Myometrial cell (primary cell): ENCODE data around the gene TMEM175. TPM values are rescaled to one million over a fixed set of nuclear protein-coding genes. Genes with fewer than 3 reads are reported as not detected.

ENCODE experiments used
- total RNA-seq: library from RNA; depleted of rRNA; stranded (reverse); fragments of >200 nt; gene quantifications from 2 replicates; pipeline ENCODE4 v1.2.3, GENCODE V29; 2015

The TMEM175 gene
- total RNA-seq, result 20.6 and 25.9 TPM in 2 replicates

GRCh38 chr4:931960-932712, at the start of gene TMEM175, which contains the start of gene GAK:
Gene TMEM175, plus strand, starts transcription at chr4:932460. Its CDS starts 15,280 bp downstream, at chr4:947740.
Gene GAK, minus strand, starts transcription at chr4:932316. Its CDS starts 129 bp downstream, at chr4:932187.

GRCh38 chr4:973431-974397, 41.5 kb downstream of the TMEM175 start, which contains the start of gene DGKQ:
Gene DGKQ, minus strand, starts transcription at chr4:973569. Its CDS starts 87 bp downstream, at chr4:973482.

GRCh38 chr4:986879-987623, 54.8 kb downstream of the TMEM175 start, which contains the start of gene IDUA:
Gene IDUA, plus strand, starts transcription at chr4:987044. Its CDS starts 41 bp downstream, at chr4:987085.

GRCh38 chr4:993111-994029, 61.1 kb downstream of the TMEM175 start, which contains the start of gene SLC26A1:
Gene SLC26A1, minus strand, starts transcription at chr4:993404. Its CDS starts 1,701 bp downstream, at chr4:991703.

Other genes with a start within 250 kb of the TMEM175 start
- 0.29 and 1.9 TPM in 2 replicates for gene SLC49A3, start 243.3 kb upstream of the TMEM175 start, total RNA-seq
- gene PCGF3, start 226.6 kb upstream of the TMEM175 start, total RNA-seq, result 34.6 and 50.2 TPM in 2 replicates
- gene CPLX1, start 106.3 kb upstream of the TMEM175 start, total RNA-seq, result 0.86 TPM in 1 of 2 replicates, not detected in the other
- 75.2 and 76.4 TPM in 2 replicates for gene GAK, start 144 bp upstream of the TMEM175 start, total RNA-seq
- gene DGKQ, start 41.1 kb downstream of the TMEM175 start, total RNA-seq, result 10.5 and 12.4 TPM in 2 replicates
- gene IDUA, start 54.6 kb downstream of the TMEM175 start, total RNA-seq, result 2.3 and 5.8 TPM in 2 replicates
- gene SLC26A1, start 60.9 kb downstream of the TMEM175 start, total RNA-seq, result not detected in 2 replicates
- gene FGFRL1, start 79.2 kb downstream of the TMEM175 start, total RNA-seq, result 14.4 and 16.7 TPM in 2 replicates
- gene RNF212, start 181.1 kb downstream of the TMEM175 start, total RNA-seq, result 1.6 TPM in 1 of 2 replicates, not detected in the other
- 454 and 490 TPM in 2 replicates for gene SPON2, start 240.1 kb downstream of the TMEM175 start, total RNA-seq